GM13977 (cell line): ENCODE measurements around the gene XKR7.

Experiments used
- DNase-seq: peaks from one replicate; pipeline ENCODE4 v3.0.0; 2012; ENCODE audit warnings: low spot score
- CTCF ChIP-seq: IDR thresholded peaks from 2 replicates; pipeline ENCODE4 v1.5.1; 2012; ENCODE audit warnings: mild to moderate bottlenecking, control low read depth; ENCODE audit not compliant: insufficient read depth; ENCODE audit errors: extremely low read depth, missing control alignments
- in situ Hi-C: fragments of 300-500 bp; cut with MboI; formaldehyde crosslinking; loops from one replicate; pipeline ENCODE4 v1.12.0; 2022; ENCODE audit warnings: low sequenced_read_pairs, low pct_unique_long_range_greater_than_20kb, mixed read lengths, inconsistent platforms; ENCODE audit not compliant: unreplicated experiment

The XKR7 gene

GRCh38 chr20:31951530-31952453 is 16.2 kb upstream of the XKR7 start, which contains the start of gene PDRG1:
Gene PDRG1 (minus strand): TSS chr20:31952046. CDS start chr20:31951961, 85 bp downstream.
- in situ Hi-C loops: no loop called here
- peak; percentile 92 for TF ChIP-seq CTCF

GRCh38 chr20:31953556-31954148 is 14.3 kb upstream of the XKR7 start:
- TF ChIP-seq CTCF: no peak
- DNase-seq: no peak
- in situ Hi-C loops: no loop called here

More at GRCh38 chr20:31951530-31952453, 16.2 kb upstream of the XKR7 start, which contains the start of gene PDRG1:
- DNase-seq: peak; percentile 96

DNA sequence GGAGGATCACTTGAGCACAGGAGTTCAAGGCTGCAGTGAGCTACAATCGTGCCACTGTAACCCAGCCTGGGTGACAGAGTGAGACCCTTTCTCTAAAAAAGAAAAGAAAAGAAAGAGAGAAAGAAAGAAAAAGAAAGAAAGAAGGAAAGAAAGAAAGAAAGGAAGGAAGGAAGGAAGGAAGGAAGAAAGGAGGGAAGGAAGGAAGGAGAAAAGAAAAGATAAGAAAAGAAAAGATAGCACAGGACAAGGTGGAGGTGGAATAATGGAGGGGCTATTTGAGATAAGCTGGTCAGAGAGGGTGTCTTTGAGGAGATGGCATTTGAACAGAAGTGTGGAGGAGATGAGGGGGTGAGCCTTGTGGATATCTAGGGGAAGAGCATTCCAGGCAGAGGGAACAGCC is 13.5 kb upstream of the XKR7 start:
- no peak for DNase-seq
- in situ Hi-C loops: no loop called here
- TF ChIP-seq CTCF: no peak

- TF ChIP-seq CTCF: no peak
- no peak for DNase-seq
- in situ Hi-C loops: no loop called here
Observed at GRCh38 chr20:31956556-31957526, 11.1 kb upstream of the XKR7 start.

GRCh38 chr20:31962761-31963160 is 5.2 kb upstream of the XKR7 start:
- TF ChIP-seq CTCF: no peak
- DNase-seq: no peak
- in situ Hi-C loops: no loop called here

- in situ Hi-C loops: no loop called here
- DNase-seq: no peak
- no peak for TF ChIP-seq CTCF
Observed at GRCh38 chr20:31963889-31964288, 4.1 kb upstream of the XKR7 start.
